Epidermal melanocyte (primary cell): ENCODE measurements around the gene TEAD2.

ENCODE experiments used
- DNase-seq: peaks from one replicate; pipeline ENCODE4 v3.0.0; 2011; ENCODE audit warnings: low spot score; ENCODE audit not compliant: insufficient read length

The TEAD2 gene

GRCh38 chr19:49348305-49349189 is 13.7 kb downstream of the TEAD2 start:
- no peak for DNase-seq

DNA sequence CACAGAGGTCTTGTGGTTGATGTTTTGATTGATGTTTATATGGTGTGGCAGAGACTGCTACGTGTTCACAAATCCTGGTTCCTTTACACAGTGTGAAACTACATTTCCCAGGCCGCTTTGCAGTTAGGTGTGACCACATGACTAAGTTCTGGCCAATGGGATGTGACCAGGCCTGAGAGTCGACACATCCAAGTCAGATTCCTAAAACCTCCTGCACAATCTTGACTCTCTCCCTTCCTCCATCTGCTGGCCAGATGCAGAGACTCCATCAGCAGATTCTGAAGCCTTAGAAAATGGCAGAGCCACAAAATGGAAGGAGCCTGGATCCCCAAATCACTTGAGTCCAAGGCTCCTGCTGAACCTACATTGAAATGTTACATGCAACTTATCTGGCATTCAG is 14.4 kb downstream of the TEAD2 start:
- peak; percentile 78 for DNase-seq

- DNase-seq, result no peak
These were observed 15.0 kb downstream of the TEAD2 start for GRCh38 chr19:49347191-49347590.

GRCh38 chr19:49344505-49345423 is 17.5 kb downstream of the TEAD2 start:
- DNase-seq, result no peak

DNA sequence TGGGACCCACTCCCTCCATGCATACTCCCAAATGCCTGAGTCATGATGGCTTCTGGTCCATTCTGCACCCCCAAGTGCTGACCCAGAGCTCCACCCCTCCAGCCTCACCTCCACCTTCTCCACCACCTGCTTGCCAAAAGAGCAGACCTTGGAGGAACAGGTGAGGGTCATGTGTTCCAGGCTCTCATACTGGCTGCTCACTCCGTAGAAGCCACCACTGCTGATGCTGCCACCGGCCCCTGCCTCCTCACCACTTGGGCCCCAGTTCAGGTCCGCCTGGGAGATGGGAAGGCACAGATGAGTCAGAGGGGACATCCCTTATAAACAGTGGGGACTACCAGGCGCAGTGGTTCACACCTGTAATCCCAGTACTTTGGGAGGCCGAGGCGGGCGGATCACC is 19.1 kb downstream of the TEAD2 start:
- no peak for DNase-seq

DNA sequence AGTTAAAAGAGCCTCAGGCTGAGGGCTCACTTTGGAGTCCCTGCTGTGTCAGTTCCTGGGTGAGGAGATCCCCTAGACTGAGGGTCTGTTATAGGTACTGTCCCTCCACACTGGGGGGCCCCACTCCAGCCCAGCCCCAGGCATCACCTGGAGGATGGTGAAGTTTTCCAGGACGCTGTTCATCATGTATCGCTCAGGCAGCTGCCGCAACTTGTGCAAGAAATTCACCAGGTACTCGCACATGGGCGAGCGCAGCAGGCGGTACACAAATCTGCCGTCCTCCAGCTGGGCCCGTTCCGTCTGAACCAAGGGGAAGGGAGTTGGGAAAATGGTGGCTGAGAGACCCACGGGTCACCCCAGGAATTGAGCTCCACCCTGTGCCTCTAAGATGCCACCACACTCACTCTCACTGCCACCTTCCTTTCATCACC is 19.9 kb downstream of the TEAD2 start:
- no peak for DNase-seq

GRCh38 chr19:49340865-49341718 is 21.1 kb downstream of the TEAD2 start:
- no peak for DNase-seq

- DNase-seq, result no peak
These were observed 21.9 kb downstream of the TEAD2 start for GRCh38 chr19:49340069-49340864.

- peak; percentile 97 for DNase-seq
These were observed 22.7 kb downstream of the TEAD2 start for GRCh38 chr19:49339301-49340068.

DNA sequence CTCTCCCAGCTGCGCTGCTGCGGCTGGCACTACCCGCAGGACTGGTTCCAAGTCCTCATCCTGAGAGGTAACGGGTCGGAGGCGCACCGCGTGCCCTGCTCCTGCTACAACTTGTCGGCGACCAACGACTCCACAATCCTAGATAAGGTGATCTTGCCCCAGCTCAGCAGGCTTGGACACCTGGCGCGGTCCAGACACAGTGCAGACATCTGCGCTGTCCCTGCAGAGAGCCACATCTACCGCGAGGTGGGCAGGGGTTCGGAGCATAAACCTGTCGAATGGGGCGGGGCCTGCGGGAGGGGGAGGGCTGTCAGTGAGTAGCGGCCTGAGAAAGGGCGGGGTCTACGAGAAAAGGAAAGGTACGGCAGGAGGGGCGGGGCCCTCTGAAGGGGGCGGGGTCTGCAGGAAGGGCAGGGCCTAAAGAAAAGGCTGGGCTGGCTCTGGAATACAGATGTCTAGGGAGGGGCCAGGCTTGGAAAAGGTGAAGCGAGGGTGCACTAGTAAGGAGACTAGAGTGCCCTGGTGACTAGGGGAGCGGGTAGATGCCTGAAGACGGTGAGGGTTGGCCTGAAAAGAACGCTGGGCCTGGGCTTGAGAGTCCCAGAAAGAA is 23.4 kb downstream of the TEAD2 start:
- DNase-seq, result peak; percentile 43

GRCh38 chr19:49338023-49338677 is 24.1 kb downstream of the TEAD2 start:
- no peak for DNase-seq

- DNase-seq, result no peak
These were observed 24.8 kb downstream of the TEAD2 start for GRCh38 chr19:49337267-49338022.

- no peak for DNase-seq
These were observed 25.5 kb downstream of the TEAD2 start for GRCh38 chr19:49336482-49337266.

DNA sequence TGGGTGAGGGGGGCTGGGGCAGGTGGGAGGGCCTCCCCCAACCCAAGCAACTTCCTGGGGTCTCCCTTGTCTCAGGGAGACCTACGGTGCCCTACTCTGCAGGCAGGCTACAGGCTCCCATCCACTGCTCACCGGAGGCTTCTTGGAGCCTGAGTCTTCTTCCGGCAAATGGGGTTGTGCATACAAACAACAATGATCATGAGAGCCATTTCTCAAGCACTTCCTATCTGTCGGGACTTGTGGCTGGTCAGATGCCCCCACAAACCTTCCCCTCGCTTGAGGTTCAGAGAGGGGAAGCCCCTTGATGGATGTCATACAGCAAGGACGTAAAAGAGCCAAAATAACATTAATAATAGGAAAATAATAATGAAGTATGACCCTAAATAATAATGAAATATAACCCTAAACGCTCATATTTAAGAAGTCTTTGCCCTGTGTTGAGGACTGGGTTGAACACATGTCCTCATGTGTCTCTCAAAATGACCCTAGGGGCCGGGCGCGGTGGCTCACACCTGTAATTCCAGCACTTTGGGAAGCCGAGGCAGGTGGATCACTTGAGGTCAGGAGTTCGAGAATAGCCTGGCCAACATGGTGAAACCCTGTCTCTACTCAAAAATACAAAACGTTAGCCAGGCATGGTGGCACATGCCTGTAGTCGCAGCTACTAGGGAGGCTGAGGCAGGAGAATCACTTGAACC is 26.3 kb downstream of the TEAD2 start:
- no peak for DNase-seq

- DNase-seq, result no peak
These were observed 27.0 kb downstream of the TEAD2 start, which contains the start of gene CD37 for GRCh38 chr19:49335071-49335783. Gene CD37, plus strand, starts transcription at chr19:49335406. Its CDS starts 135 bp downstream, at chr19:49335541.

- DNase-seq, result no peak
These were observed 28.4 kb downstream of the TEAD2 start for GRCh38 chr19:49333811-49334288.
